NCI-H446 treated with DMSO at 0.1 percent for 48 hours (cell line): ENCODE results near the gene MPG.

Experiments used
- DNase-seq: peaks from one replicate; lab custom pipeline; 2025; lab: John Stamatoyannopoulos, UW

Gene MPG

GRCh38 chr16:50769-51591, 27.0 kb upstream of the MPG start:
- no peak for DNase-seq

- DNase-seq: peak; percentile 97
These were observed 24.4 kb upstream of the MPG start, which contains the start of the genes POLR3K and SNRNP25 for GRCh38 chr16:53346-54236. Gene POLR3K (minus strand): TSS chr16:53608. CDS start chr16:53586, 22 bp downstream. Gene SNRNP25 (plus strand): TSS chr16:53828. CDS start chr16:54017, 189 bp downstream.

DNA sequence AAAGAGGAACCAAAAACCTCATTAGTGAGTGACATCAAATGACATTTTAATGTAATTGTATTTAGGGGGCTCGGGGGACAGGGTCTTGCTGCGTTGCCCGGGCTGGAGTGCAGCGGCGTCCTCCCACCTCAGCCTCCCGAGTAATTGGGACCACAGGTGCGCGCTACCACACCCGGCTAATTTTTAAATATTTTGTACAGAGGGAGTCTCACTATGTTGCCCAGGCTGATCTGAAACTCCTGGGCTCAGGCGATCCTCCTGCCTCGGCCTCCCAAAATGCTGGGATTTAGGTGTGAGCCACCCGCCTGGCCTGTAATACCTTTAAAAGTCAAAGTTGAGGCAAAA, 23.8 kb upstream of the MPG start:
- no peak for DNase-seq

DNA sequence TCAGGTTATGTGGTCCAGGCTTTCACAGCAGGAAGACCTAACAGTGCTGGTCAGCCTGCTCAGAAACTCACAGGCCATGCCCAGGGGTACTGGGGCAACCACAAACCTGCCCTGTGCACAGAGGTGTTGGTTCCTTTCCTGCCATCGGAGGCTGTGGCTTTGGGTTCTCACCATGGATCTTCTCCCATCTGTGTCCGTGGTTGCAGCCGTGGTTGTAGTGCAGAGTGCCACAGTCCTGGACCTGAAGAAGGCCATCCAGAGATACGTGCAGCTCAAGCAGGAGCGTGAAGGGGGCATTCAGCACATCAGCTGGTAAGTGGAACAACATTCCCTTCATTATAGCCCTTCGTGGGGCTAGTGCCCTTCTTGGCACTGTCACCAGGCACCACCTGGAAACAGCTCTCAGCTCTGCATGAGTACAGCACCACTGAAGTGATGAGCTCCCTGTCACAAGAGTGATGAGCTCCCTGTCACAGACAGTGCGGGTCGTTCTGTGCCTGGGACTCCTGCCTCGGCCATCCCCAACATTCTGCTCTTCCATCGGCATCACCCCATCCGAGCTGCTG, 22.4 kb upstream of the MPG start:
- DNase-seq: no peak

DNA sequence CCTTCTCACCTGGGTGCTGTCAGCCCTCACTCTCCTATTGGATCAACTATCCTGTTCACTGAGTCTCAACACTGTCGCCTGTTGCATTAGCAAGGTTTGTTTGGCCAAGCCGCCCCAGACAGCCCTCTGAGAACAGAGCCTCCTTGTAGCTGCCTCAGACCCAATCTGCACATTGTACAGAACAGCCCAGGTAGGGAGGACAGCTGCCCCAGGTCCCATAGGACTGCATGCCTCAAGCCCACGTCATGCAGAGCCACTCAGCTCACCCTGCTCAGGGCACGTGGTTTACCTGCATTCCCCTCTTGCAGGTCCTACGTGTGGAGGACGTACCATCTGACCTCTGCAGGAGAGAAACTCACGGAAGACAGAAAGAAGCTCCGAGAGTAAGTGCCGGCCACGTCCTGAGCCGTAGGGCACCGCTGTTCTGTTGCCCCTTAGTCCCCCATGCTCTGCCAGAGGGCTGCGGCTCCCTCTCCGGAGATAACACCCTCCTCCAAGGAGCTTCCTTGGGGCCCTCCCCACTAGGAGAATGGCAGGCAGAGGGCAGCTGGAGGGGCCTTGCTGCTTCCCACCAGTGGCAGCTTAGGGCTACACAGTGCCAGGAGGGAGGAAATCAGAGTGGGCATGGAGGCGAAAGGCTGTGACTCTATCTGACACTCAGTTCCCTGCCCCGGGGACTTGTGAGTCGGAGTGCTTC, 21.6 kb upstream of the MPG start:
- DNase-seq: no peak

GRCh38 chr16:57711-58110, 20.3 kb upstream of the MPG start:
- DNase-seq: no peak

DNA sequence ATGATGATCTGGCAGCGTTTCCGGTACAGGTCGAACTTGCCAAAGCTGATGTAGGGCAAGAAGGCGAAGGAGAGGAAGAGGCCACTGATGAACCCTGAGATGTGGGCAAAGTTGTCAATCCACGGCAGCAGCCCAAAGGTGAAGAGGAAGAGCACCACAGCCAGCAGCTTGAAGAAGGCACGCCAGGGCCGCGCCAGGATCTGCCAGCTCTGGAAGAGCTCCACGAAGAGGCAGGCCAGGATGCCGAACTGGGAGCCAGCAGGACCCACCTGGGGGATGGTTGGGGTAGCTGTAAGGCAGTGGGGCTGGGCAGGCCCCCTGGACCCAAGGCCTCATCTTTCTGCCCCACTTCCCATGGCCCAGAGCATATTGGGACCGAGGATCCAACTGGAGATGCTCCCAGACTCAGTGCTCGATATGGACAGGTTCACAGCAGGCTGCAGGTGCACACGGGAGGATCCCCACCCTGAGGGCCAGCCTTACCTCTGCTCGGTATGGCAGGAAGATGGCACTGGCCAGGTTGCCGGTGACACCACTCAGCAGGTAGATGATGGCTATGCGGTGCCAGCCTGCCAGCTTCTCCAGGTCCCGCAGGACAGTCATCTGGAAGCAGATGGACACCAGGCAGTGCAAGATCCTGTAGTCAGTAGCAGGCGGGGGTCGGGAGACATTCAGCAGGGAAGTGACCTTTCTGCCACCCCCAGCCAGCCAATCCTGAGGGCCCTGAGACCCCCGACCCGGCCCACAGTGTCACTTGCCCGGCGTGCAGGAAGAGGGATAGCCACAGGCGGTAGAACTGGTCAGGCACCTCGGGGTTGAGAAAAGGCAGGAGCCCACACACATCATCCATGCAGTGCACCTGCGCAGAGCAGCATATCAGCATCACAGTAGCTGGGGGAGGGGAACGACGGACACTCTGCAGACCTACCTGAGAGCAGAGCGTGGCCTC, 19.3 kb upstream of the MPG start:
- DNase-seq: no peak

- no peak for DNase-seq
These were observed 18.5 kb upstream of the MPG start for GRCh38 chr16:59440-60059.

DNA sequence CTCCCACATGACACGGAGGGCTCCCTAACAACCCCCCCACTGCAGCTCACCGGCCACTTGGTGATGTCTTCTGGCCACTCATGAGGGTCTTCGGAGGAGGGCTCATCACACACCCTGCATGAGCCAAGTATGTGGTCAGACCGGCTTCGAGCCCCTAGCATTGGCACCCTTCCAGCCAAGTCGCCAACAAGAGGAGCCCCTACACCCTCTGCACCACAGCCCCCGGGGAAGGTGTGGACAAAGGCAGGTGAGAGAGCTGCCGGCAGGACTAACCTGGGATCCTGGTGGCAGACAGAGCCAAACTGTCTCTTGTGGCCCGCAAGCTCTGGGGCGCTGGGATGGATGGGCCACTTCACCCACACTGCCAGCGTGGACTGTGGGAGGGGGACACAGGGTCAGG, 17.9 kb upstream of the MPG start:
- no peak for DNase-seq

DNA sequence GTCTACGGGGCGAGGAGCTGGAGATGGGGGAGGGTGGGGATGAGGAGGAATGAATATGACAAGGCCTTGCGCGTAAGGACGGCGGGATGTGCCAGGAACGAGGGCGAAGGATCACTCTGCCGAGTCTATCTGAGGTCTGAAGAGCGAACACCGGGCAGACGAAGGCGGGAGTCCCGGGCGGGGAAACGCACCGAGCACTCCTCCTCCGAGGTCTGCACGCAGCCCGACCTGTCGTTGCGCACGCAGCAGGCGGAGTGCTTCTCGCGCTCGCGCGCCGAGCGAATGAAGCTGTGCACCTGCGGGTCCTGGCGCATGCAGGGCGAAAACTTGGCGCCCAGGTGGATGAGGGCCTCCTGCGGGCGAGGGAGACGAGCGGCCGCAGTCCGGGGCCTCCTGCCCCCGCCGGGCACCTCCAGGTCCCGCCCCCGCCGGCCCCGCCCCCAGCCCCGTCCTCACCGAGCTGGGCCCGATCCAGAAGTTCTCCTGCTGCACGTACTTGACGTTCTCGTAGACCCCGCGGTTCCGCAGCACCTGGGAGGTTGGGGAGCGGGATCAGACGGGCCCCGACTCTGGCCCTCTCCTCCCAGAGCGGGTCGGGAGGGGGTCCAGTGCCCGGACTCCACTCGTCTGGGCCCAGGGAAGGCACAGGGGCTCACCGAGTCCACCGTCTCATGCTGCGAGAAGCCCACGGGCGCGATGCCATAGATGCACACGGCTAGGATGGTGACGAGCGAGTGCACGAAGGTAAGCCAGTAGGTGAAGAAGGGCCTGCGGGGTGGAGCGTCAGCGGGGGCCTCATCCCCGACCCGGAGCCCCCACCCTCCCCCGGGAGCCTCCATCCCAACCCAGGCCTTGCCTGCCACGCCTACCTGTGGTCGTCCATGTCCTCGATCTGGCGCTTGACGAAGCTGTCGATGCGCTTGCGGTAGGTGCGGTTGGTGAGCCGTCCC, 16.8 kb upstream of the MPG start:
- no peak for DNase-seq

DNA sequence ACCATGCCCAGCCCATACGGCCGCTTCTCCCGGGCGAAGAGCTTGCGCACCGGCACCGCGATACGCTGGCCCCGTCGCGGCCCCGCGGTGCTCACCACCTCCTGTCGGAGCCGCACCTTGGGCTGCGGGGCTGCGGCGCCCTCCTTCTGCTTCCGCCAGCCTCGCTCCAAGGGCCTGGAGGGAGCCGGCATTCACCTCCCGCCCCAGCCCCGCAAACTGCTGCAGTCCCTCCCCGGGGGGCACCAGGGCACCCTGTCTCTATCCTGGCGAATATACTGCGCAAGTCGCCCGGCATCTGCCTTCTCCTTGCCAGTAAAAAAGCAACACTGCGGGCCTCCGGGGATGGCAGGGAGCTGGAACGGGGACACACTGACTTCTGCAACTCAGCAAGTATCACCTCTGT, 16.1 kb upstream of the MPG start:
- DNase-seq: no peak

DNA sequence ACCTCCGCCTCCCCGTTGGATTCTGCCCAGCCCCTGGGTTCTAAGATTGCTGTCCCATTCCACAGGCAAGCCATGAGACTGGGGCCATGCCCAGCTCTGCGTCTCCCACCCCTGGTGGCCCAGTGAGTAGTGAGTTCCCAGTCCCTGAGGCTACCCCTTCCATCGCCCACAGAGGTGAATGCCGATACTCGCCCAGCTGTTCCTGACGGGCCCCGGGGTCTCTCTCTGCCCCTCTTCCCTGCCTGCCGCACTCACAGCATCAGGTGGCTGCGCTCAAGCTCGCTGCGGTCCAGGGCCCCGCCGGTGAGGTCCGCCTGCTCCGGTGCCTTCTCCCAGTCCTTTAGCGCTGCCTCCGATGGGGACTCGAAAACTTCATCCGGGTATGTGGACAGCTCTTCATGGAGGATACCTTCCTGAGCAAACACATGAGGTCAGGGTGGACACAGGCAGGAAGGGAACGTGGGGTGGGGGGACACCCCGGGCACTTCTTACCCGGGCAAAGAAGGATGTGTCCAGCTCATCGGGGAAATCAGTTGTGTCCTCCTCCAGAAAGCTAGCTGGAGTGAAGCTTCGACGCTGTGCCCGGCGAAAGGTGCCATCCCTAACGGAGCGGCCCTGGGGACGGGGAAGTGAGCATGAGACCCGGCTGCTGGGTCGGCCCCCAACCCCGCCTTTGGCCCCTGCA, 15.6 kb upstream of the MPG start:
- no peak for DNase-seq

- DNase-seq: no peak
These were observed 15.0 kb upstream of the MPG start for GRCh38 chr16:62968-63391.

- DNase-seq: no peak
These were observed 14.6 kb upstream of the MPG start for GRCh38 chr16:63466-63865.

DNA sequence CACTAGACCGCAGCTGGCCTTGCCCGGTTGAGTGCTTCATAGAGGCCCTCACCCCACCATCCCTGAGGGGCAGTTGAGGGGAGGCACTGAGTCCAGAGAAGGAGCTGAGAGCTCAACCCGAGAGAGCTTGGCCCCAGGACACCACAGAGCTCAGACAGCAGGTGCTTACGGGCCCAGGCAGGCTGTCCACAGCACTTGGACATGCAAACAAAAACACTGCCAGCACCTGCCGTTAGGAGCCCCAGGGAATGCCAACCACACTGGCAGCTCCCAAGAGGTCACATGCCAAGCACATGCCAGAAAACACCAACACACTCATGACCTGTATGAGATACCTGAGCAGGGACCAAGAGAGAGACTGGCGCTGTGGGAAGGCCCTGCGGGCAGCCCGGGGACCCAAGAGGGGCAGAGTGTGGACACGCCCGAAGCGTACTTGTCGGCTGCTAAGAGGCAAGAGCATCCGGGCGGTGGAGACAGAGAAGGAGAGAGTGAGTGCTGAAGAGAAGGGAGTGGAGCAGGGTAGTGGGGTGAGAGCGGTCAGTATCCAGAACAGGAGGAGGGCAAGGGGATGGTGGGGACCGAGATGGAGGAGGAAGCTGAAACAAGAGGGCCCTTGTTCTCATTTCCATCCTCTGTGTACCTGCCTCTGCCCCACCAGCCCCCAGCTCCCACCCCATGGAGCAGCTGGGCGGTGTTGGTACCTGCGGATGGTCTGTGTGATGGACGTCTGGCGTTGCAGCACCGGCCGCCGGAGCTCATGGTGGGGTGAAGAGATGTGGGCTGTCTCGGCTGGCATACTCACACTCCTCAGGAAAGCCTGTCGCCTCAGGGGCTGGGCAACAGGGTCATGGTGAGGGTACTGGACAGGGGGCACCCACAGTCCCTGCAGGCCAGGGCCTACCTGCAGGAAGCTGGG, 13.8 kb upstream of the MPG start:
- no peak for DNase-seq

DNA sequence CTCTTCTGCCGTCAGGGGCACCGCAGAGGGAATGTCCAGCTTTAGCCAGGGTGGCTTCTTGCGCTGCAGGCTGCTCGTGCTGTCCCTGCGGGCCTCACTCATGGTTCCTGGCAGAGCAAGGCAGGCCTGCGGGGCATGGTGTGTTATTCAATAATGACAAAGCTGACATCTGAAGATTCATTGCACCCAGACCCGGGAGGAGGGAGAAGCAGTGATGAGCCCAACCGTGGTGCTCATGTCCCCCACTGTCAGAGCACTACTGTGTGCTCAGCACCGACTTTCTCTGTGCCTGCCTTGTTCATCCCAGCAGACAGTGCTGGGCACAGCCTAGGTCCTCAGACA, 13.1 kb upstream of the MPG start:
- no peak for DNase-seq

DNA sequence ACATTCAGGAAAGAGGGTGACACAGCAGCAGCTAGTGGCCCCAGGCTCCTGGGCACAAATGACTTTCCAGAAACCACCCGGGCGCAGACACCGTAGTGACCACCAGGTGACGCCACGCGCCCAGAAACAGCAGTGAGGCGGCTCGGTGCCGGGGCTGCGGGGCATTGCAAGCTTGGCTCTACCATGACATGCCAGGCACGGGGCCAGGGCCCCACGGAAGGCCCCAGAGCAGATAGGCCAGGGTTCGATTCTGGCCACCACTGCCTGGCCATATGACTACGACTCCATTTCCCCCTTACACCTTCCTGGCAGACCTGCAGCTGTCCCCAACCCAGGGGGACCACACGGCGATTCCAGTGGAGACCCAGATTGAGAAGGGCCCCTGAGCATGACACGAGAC, 12.3 kb upstream of the MPG start:
- peak; percentile 20 for DNase-seq
